ENCODE data around the gene CALML4.

DNA sequence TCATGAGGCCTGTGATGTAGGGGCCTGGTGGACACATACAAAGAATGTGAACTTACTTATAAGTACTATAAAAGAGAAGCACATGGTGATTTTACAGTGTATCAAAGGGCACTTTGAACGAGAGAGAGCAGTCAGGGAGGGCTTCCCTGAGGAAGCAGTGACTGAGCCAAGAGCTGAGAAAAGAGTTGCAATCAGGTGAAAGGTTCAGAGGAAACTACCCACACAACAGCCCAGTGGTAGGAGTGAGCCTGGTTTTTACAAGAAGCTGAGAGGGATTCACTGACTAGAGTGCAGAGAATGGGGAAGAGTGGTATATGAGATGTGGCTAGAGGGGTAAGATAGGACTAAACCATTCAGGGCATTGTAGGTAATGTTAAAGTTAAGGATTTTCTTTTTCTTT, 57.1 kb downstream of the CALML4 start:
- TF ChIP-seq CTCF (IDR thresholded peaks at IDR 0.05), result no peak
- no peak for TF ChIP-seq EP300 (IDR thresholded peaks at IDR 0.05)
- TF ChIP-seq POLR2AphosphoS5 (IDR thresholded peaks at IDR 0.05), result no peak
- no peak for TF ChIP-seq POLR2A (IDR thresholded peaks at IDR 0.05)

Data from gastroesophageal sphincter (tissue), 3 donors.